ENCODE results near the gene EVL. TPM values are rescaled to one million over a fixed set of nuclear protein-coding genes. Genes with fewer than 3 reads are reported as not detected.

EVL gene
- total RNA-seq, 4 donors from 2014 or later: 24.2 to 40.1 (median 29.8) TPM

DNA sequence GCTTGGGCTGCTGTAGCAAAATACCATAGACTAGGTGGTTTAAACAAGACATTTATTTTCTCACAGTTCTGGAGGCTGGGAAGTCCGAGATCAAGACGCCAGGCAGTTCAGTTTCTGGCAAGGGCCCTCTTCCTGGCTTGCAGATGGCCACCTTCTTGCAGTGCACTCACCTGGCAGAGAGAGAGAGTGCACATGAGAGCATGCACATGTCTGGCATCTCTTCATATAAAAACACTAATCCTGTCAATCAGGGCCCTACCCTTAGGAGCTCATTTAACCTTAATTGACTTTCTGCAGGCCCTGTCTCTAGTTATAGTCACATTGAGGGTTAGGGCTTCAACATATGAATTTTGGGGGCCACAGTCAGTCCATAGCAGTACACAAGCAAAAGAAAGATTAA lies 12.4 kb upstream of the EVL start:
- no peak overlapping the region for H3K4me3 ChIP-seq (replicated peaks in 1 of 3)
- H3K27ac ChIP-seq: no peak overlapping the region
- no peaks in the 10 kb centered on the region for H3K27me3 ChIP-seq
- no peak for TF ChIP-seq POLR2A (IDR thresholded peaks at IDR 0.05)
- TF ChIP-seq, protein P1, sequence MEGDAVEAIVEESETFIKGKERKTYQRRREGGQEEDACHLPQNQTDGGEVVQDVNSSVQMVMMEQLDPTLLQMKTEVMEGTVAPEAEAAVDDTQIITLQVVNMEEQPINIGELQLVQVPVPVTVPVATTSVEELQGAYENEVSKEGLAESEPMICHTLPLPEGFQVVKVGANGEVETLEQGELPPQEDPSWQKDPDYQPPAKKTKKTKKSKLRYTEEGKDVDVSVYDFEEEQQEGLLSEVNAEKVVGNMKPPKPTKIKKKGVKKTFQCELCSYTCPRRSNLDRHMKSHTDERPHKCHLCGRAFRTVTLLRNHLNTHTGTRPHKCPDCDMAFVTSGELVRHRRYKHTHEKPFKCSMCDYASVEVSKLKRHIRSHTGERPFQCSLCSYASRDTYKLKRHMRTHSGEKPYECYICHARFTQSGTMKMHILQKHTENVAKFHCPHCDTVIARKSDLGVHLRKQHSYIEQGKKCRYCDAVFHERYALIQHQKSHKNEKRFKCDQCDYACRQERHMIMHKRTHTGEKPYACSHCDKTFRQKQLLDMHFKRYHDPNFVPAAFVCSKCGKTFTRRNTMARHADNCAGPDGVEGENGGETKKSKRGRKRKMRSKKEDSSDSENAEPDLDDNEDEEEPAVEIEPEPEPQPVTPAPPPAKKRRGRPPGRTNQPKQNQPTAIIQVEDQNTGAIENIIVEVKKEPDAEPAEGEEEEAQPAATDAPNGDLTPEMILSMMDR (IDR thresholded peaks at IDR 0.05): no peak
- H3K9me3 ChIP-seq: no peaks in the 10 kb centered on the region
- intact Hi-C loops (cut with DNase I): no loop called here
- no peak for DNase-seq
- H3K4me1 ChIP-seq: no peaks in the 10 kb centered on the region
- H3K36me3 ChIP-seq: no peaks in the 10 kb centered on the region
- 48 to 62% methylated on average over 2 of the region's 2 CpGs for WGBS, 2 donors

DNA sequence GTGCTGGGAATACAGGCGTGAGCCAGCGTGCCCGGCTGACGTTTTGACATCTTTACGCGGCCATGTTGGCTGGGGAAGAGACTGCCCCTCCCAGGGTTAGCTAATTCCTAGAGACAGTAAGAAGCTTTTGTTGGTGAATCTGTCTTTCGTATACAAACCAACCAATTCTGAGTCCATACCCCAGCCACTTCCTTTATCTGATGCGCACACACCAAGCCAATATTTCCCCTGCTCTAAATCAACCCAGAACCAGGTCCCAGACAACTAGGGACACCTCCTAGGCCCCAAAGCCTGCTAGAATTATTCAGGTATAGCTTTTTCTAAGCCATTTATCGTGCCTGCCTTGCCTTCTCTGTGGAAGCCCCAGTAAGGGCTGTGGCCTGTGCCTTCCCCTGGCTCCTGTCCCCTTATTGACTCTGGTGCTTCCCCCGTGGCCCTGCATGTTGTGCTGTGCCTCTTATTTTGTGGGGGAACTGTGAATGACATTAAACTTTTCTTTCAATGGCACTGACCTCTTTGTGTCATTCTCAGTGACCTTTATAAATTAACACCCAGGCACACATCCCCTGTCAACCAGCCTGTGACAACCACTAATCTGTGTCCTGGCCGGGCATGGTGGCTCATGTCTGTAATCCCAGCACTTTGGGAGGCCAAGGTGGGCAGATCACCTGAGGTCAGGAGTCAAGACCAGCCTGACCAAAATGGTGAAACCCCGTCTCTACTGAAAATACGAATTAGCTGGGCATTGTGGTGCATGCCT lies 10.7 kb upstream of the EVL start:
- H3K4me3 ChIP-seq (replicated peaks in 1 of 3): no peak overlapping the region
- DNase-seq: no peak
- no peaks in the 10 kb centered on the region for H3K27me3 ChIP-seq
- no peak for TF ChIP-seq POLR2A (IDR thresholded peaks at IDR 0.05)
- TF ChIP-seq, protein P1 (IDR thresholded peaks at IDR 0.05): no peak
- H3K9me3 ChIP-seq: no peaks in the 10 kb centered on the region
- intact Hi-C loops (cut with DNase I): no loop called here
- 93 to 94% methylated on average over 13 of the region's 13 CpGs for WGBS, 2 donors
- H3K27ac ChIP-seq: no peak overlapping the region
- no peaks in the 10 kb centered on the region for H3K36me3 ChIP-seq
- H3K4me1 ChIP-seq: no peaks in the 10 kb centered on the region

DNA sequence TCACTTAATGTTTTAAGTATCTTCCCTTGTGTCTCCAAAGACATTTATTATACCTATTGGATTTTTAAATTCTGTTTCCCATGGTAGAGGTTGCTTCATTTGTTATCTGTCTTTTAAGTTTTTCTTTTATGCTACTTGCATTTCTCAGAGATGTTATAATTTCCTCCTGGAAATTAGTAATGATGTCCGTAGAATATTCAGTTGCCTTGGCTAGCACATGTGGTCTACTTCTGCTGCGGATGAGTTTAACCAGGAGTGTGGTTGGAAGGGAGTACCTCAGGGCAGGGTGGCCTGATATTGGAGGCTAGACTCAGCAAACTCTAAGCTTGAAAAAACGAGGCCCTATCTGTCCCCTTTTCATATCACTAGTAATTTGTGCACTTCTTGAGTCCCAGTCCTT lies 8.8 kb upstream of the EVL start:
- TF ChIP-seq, protein P1 (IDR thresholded peaks at IDR 0.05): no peak
- TF ChIP-seq POLR2A (IDR thresholded peaks at IDR 0.05): no peak
- Histone ChIP-seq H3K4me3 (replicated peaks in 1 of 3) (no peak overlapping the region), H3K27me3 (no peaks in the 10 kb centered on the region), H3K36me3 (no peaks in the 10 kb centered on the region), H3K27ac (no peak overlapping the region), H3K9me3 (no peaks in the 10 kb centered on the region), H3K4me1 (no peaks in the 10 kb centered on the region)
- DNase-seq: no peak
- intact Hi-C loops (cut with DNase I): no loop called here
- WGBS, 2 donors: 80 to 82% methylated on average over 3 of the region's 3 CpGs

DNA sequence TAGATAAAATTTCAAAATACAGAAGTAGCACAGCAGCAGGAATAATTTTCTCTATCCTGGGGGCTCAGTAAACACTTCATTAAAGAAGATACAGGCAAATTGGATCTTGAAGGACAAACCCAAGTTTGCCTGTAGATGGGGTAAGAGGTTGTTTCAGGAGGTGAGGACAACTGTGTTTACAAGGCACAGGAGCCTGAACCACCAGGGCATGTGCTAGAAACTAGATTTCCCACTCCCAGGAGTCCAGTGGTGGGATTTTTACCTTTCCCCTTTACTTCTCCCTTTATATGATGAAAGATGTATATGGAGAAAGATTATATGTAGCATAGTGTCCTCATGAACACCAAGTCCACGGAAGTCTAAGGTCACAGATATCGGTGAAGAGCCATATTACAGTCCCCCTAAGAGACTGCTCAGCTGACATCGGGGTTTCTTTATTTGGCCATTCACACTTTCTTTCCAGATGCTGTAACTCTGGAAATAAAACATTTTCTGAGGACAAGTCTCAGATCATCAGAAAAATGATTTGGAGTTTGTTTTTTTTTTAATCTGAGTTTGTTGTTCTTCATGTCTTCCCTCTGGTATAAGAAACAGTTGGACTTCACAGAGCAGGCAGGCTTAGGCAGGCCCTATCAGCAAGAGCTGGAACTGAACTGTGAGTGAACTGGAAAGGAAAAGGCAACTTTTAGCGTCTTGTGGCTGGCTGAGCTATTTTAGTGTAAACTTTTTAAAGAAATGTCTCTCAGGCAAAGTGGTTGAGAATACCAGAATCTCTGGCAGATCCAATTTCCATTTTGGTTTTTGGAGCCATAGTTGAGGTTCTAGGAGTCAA lies 8.0 kb upstream of the EVL start:
- Histone ChIP-seq H3K36me3 (no peaks in the 10 kb centered on the region), H3K9me3 (no peaks in the 10 kb centered on the region), H3K4me1 (no peaks in the 10 kb centered on the region), H3K27me3 (no peaks in the 10 kb centered on the region), H3K4me3 (replicated peaks in 1 of 3) (no peak overlapping the region), H3K27ac (no peak overlapping the region)
- intact Hi-C loops (cut with DNase I): no loop called here
- TF ChIP-seq, protein P1 (IDR thresholded peaks at IDR 0.05): peak in 1 of 6 experiments; percentile 20
- no peak for TF ChIP-seq POLR2A (IDR thresholded peaks at IDR 0.05)
- DNase-seq: no peak
- 77 to 86% methylated on average over 4 of the region's 4 CpGs for WGBS, 2 donors
